Measurements from ENCODE around the gene OR52K2. TPM values are rescaled to one million over a fixed set of nuclear protein-coding genes. Genes with fewer than 3 reads are reported as not detected.

OR52K2 gene
- total RNA-seq, 1 donor from 2014 or later = not detected

- no peaks in the 10 kb centered on the region for H3K36me3 ChIP-seq (ENCODE audit: control insufficient read depth, insufficient read depth, low read length)
- FAIRE-seq (no peak), DNase-seq (ENCODE audit: low read depth) (no peak)
- no peak overlapping the region for H3K4me3 ChIP-seq (ENCODE audit: low read depth, low read length)
- no peak for TF ChIP-seq CTCF (IDR thresholded peaks at IDR 0.05; ENCODE audit: insufficient read depth, low read length, severe bottlenecking)
- no peaks in the 10 kb centered on the region for H3K27me3 ChIP-seq (ENCODE audit: control insufficient read depth, insufficient read depth, low read length)
Measured at GRCh38 chr11:4455419-4455818, 6.3 kb downstream of the OR52K2 start.

- FAIRE-seq (no peak), DNase-seq (ENCODE audit: low read depth) (peak; percentile 68)
- no peak for TF ChIP-seq CTCF (IDR thresholded peaks at IDR 0.05; ENCODE audit: insufficient read depth, low read length, severe bottlenecking)
- Histone ChIP-seq H3K36me3 (ENCODE audit: control insufficient read depth, insufficient read depth, low read length) (no peaks in the 10 kb centered on the region), H3K4me3 (ENCODE audit: low read depth, low read length) (no peak overlapping the region), H3K27me3 (ENCODE audit: control insufficient read depth, insufficient read depth, low read length) (no peaks in the 10 kb centered on the region)
Measured at GRCh38 chr11:4459500-4459899, 10.4 kb downstream of the OR52K2 start.

GRCh38 chr11:4460151-4460550 lies 11.1 kb downstream of the OR52K2 start:
- H3K36me3 ChIP-seq (ENCODE audit: control insufficient read depth, insufficient read depth, low read length) = no peaks in the 10 kb centered on the region
- TF ChIP-seq CTCF (IDR thresholded peaks at IDR 0.05; ENCODE audit: insufficient read depth, low read length, severe bottlenecking) = no peak
- DNase-seq (ENCODE audit: low read depth) (no peak), FAIRE-seq (no peak)
- H3K27me3 ChIP-seq (ENCODE audit: control insufficient read depth, insufficient read depth, low read length) = no peaks in the 10 kb centered on the region
- H3K4me3 ChIP-seq (ENCODE audit: low read depth, low read length) = no peak overlapping the region

- no peak for FAIRE-seq
- no peak for TF ChIP-seq CTCF (IDR thresholded peaks at IDR 0.05; ENCODE audit: insufficient read depth, low read length, severe bottlenecking)
- peak; percentile 73 for DNase-seq (ENCODE audit: low read depth)
Measured at GRCh38 chr11:4464216-4465159, 15.4 kb downstream of the OR52K2 start.

GRCh38 chr11:4465407-4465806 lies 16.3 kb downstream of the OR52K2 start:
- no peak for TF ChIP-seq CTCF (IDR thresholded peaks at IDR 0.05; ENCODE audit: insufficient read depth, low read length, severe bottlenecking)
- Histone ChIP-seq H3K27me3 (ENCODE audit: control insufficient read depth, insufficient read depth, low read length) (no peaks in the 10 kb centered on the region), H3K4me3 (ENCODE audit: low read depth, low read length) (no peak overlapping the region), H3K36me3 (ENCODE audit: control insufficient read depth, insufficient read depth, low read length) (no peaks in the 10 kb centered on the region)
- FAIRE-seq (no peak), DNase-seq (ENCODE audit: low read depth) (no peak)

More at GRCh38 chr11:4464216-4465159, 15.4 kb downstream of the OR52K2 start:
- no peaks in the 10 kb centered on the region for H3K36me3 ChIP-seq (ENCODE audit: control insufficient read depth, insufficient read depth, low read length)
- no peaks in the 10 kb centered on the region for H3K27me3 ChIP-seq (ENCODE audit: control insufficient read depth, insufficient read depth, low read length)
- H3K4me3 ChIP-seq (ENCODE audit: low read depth, low read length) = no peak overlapping the region

Measured in bronchial epithelial cell (primary cell).